Measurements from ENCODE around the gene STRAP. TPM values are rescaled to one million over a fixed set of nuclear protein-coding genes. Genes with fewer than 3 reads are reported as not detected.

The STRAP gene
- total and polyA plus RNA-seq, 2 experiments from 2014 or later: 229 to 403 TPM

GRCh38 chr12:15842108-15842507 is 40.1 kb upstream of the STRAP start:
- H3K36me3 ChIP-seq (ENCODE audit: insufficient read depth): no peaks in the 10 kb centered on the region
- TF ChIP-seq EZH2phosphoT487 (IDR thresholded peaks at IDR 0.05; ENCODE audit: unreplicated experiment) (no peak), REST (IDR thresholded peaks at IDR 0.05; ENCODE audit: unreplicated experiment) (no peak), CREB1 (CRISPR knock-in tag; IDR thresholded peaks at IDR 0.05; ENCODE audit: low read depth) (no peak), EZH2 (IDR thresholded peaks at IDR 0.05; ENCODE audit: low read depth, unreplicated experiment) (no peak), JUNB (IDR thresholded peaks at IDR 0.05; ENCODE audit: unreplicated experiment) (no peak), ZNF331 (CRISPR knock-in tag; IDR thresholded peaks at IDR 0.05; ENCODE audit: low read depth) (no peak)
- TF ChIP-seq, protein P1, sequence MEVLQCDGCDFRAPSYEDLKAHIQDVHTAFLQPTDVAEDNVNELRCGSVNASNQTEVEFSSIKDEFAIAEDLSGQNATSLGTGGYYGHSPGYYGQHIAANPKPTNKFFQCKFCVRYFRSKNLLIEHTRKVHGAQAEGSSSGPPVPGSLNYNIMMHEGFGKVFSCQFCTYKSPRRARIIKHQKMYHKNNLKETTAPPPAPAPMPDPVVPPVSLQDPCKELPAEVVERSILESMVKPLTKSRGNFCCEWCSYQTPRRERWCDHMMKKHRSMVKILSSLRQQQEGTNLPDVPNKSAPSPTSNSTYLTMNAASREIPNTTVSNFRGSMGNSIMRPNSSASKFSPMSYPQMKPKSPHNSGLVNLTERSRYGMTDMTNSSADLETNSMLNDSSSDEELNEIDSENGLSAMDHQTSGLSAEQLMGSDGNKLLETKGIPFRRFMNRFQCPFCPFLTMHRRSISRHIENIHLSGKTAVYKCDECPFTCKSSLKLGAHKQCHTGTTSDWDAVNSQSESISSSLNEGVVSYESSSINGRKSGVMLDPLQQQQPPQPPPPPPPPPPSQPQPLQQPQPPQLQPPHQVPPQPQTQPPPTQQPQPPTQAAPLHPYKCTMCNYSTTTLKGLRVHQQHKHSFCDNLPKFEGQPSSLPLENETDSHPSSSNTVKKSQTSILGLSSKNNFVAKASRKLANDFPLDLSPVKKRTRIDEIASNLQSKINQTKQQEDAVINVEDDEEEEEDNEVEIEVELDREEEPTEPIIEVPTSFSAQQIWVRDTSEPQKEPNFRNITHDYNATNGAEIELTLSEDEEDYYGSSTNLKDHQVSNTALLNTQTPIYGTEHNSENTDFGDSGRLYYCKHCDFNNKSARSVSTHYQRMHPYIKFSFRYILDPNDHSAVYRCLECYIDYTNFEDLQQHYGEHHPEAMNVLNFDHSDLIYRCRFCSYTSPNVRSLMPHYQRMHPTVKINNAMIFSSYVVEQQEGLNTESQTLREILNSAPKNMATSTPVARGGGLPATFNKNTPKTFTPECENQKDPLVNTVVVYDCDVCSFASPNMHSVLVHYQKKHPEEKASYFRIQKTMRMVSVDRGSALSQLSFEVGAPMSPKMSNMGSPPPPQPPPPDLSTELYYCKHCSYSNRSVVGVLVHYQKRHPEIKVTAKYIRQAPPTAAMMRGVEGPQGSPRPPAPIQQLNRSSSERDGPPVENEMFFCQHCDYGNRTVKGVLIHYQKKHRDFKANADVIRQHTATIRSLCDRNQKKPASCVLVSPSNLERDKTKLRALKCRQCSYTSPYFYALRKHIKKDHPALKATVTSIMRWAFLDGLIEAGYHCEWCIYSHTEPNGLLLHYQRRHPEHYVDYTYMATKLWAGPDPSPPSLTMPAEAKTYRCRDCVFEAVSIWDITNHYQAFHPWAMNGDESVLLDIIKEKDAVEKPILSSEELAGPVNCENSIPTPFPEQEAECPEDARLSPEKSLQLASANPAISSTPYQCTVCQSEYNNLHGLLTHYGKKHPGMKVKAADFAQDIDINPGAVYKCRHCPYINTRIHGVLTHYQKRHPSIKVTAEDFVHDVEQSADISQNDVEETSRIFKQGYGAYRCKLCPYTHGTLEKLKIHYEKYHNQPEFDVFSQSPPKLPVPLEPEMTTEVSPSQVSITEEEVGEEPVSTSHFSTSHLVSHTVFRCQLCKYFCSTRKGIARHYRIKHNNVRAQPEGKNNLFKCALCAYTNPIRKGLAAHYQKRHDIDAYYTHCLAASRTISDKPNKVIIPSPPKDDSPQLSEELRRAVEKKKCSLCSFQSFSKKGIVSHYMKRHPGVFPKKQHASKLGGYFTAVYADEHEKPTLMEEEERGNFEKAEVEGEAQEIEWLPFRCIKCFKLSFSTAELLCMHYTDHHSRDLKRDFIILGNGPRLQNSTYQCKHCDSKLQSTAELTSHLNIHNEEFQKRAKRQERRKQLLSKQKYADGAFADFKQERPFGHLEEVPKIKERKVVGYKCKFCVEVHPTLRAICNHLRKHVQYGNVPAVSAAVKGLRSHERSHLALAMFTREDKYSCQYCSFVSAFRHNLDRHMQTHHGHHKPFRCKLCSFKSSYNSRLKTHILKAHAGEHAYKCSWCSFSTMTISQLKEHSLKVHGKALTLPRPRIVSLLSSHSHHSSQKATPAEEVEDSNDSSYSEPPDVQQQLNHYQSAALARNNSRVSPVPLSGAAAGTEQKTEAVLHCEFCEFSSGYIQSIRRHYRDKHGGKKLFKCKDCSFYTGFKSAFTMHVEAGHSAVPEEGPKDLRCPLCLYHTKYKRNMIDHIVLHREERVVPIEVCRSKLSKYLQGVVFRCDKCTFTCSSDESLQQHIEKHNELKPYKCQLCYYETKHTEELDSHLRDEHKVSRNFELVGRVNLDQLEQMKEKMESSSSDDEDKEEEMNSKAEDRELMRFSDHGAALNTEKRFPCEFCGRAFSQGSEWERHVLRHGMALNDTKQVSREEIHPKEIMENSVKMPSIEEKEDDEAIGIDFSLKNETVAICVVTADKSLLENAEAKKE (CRISPR knock-in tag; IDR thresholded peaks at IDR 0.05): no peak
- H3K9me3 Mint-ChIP-seq: no peaks in the 10 kb centered on the region
- no peaks in the 10 kb centered on the region for H3K79me2 ChIP-seq (replicated peaks; ENCODE audit: insufficient read depth)
- no peak overlapping the region for H3K4me2 ChIP-seq
- no peak overlapping the region for H3K27ac ChIP-seq (ENCODE audit: low read depth)
- no peaks in the 10 kb centered on the region for H3K36me3 Mint-ChIP-seq (ENCODE audit: low read depth)
- no peaks in the 10 kb centered on the region for H3F3A ChIP-seq (replicated peaks; ENCODE audit: low read depth)
- no peaks in the 10 kb centered on the region for H3K4me1 Mint-ChIP-seq
- peaks cover 3% of the 10 kb centered on the region for H3K27me3 Mint-ChIP-seq (ENCODE audit: insufficient read depth, low read depth, poor library complexity)
- H3K4me3 Mint-ChIP-seq: no peak overlapping the region
- H3K4me3 ChIP-seq: no peak overlapping the region
- no peaks in the 10 kb centered on the region for H3K4me1 ChIP-seq (ENCODE audit: insufficient read depth)
- no peak overlapping the region for H2AFZ ChIP-seq
- DNase-seq (ENCODE audit: low spot score): no peak
- ATAC-seq: no peak
- no peak overlapping the region for H3K27ac Mint-ChIP-seq
- H4K20me1 ChIP-seq (replicated peaks; ENCODE audit: insufficient read depth): no peaks in the 10 kb centered on the region
- H3K9me2 ChIP-seq (ENCODE audit: insufficient read depth): no peaks in the 10 kb centered on the region
- H3K27me3 ChIP-seq (ENCODE audit: insufficient read depth): no peaks in the 10 kb centered on the region
